ENCODE data around the gene YY1. TPM values are rescaled to one million over a fixed set of nuclear protein-coding genes. Genes with fewer than 3 reads are reported as not detected.

Gene YY1
- polyA plus RNA-seq, 2 of the 4 experiments (the other 2 are of a cell fraction) = 58.4 to 65.8 TPM

GRCh38 chr14:100267990-100268389 is 29.0 kb downstream of the YY1 start:
- ATAC-seq = peak in 1 of 2 experiments; percentile 21; a peak in 1 of 6 replicates
- Histone ChIP-seq H3K27ac (no peak overlapping the region), H3K4me1 (0 out of 3 replicates have a peak, but pooled peaks cover 5% of the 10 kb centered on the region), H3K4me2 (no peak overlapping the region), H3K9me3 (no peaks in the 10 kb centered on the region), H3K4me3 (no peak overlapping the region)
- 93% methylated on average over 7 of the region's 7 CpGs for WGBS (ENCODE audit: missing lambda C conversion rate)
- POLR2A ChIA-PET = no interaction called here
- no peak for FAIRE-seq
- no peak for DNase-seq (ENCODE audit: low read depth in 1 of 2, low spot score in 1 of 2)
- TF ChIP-seq, protein P1, sequence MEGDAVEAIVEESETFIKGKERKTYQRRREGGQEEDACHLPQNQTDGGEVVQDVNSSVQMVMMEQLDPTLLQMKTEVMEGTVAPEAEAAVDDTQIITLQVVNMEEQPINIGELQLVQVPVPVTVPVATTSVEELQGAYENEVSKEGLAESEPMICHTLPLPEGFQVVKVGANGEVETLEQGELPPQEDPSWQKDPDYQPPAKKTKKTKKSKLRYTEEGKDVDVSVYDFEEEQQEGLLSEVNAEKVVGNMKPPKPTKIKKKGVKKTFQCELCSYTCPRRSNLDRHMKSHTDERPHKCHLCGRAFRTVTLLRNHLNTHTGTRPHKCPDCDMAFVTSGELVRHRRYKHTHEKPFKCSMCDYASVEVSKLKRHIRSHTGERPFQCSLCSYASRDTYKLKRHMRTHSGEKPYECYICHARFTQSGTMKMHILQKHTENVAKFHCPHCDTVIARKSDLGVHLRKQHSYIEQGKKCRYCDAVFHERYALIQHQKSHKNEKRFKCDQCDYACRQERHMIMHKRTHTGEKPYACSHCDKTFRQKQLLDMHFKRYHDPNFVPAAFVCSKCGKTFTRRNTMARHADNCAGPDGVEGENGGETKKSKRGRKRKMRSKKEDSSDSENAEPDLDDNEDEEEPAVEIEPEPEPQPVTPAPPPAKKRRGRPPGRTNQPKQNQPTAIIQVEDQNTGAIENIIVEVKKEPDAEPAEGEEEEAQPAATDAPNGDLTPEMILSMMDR (IDR thresholded peaks at IDR 0.05) = no peak
- TF ChIP-seq HEYL (CRISPR knock-in tag; IDR thresholded peaks at IDR 0.05) (no peak), SMC3 (IDR thresholded peaks at IDR 0.05) (no peak), FOSL2 (IDR thresholded peaks at IDR 0.05) (no peak), FOSL2 (CRISPR knock-in tag; IDR thresholded peaks at IDR 0.05) (no peak), HOXB13 (CRISPR knock-in tag; IDR thresholded peaks at IDR 0.05; ENCODE audit: low read depth) (no peak), HDAC2 (IDR thresholded peaks at IDR 0.05) (no peak)
- TF ChIP-seq, protein P2, sequence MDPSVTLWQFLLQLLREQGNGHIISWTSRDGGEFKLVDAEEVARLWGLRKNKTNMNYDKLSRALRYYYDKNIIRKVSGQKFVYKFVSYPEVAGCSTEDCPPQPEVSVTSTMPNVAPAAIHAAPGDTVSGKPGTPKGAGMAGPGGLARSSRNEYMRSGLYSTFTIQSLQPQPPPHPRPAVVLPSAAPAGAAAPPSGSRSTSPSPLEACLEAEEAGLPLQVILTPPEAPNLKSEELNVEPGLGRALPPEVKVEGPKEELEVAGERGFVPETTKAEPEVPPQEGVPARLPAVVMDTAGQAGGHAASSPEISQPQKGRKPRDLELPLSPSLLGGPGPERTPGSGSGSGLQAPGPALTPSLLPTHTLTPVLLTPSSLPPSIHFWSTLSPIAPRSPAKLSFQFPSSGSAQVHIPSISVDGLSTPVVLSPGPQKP (IDR thresholded peaks at IDR 0.05; ENCODE audit: low read depth, low read length) = no peak
- CTCF ChIA-PET = interaction anchor here (1.2 to 2.0 kb wide), 4 partner anchors 10 to 75 kb away, joined by 3 to 11 read pairs (median 6); no protein-coding TSS in a partner anchor

DNA sequence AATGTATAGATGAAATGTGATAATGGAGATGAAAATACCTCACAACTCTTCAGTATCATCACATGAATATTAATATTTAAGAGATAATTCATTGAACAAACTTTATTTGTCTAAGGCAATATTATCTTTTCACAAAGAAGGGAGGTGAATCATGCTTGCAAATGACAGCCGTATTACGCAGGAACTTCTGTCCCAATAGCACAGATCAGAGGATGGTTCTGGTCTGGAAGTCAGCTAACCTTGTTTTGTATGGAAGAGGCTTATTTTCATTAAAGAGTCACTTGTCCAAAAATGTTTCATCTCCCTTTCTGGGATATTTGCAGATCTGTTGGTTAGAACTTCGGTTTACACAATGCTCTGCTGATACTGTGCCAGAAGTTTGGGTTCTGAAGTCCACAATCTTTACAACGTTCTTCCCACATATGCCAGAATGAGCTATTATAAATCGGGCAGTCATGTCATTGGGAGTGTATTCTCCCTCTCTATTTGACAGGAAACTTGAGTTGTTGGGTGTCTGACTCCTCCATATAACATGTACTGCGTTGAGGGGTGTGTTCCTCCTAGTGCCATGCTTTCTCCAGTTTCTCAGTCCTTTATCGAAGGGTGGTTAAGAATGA is 29.8 kb downstream of the YY1 start:
- 68% methylated on average over 7 of the region's 7 CpGs for WGBS (ENCODE audit: missing lambda C conversion rate)
- DNase-seq (ENCODE audit: low read depth in 1 of 2, low spot score in 1 of 2) = no peak
- Histone ChIP-seq H3K4me3 (no peak overlapping the region), H3K9me3 (no peaks in the 10 kb centered on the region), H3K4me1 (0 out of 3 replicates have a peak, but pooled peaks cover 5% of the 10 kb centered on the region), H3K27ac (no peak overlapping the region), H3K4me2 (no peak overlapping the region)
- CTCF ChIA-PET = interaction anchor here (0.8 to 9.6 kb wide), 6 partner anchors 9 to 286 kb away, joined by 3 to 83 read pairs (median 4); no protein-coding TSS in a partner anchor
- no peak for ATAC-seq
- POLR2A ChIA-PET = no interaction called here
- no peak for TF ChIP-seq JUN (IDR thresholded peaks at IDR 0.05)
- no peak for TF ChIP-seq ZSCAN20 (CRISPR knock-in tag; IDR thresholded peaks at IDR 0.05)
- TF ChIP-seq, protein P1 (IDR thresholded peaks at IDR 0.05) = no peak
- TF ChIP-seq EP300 (IDR thresholded peaks at IDR 0.05) = no peak
- TF ChIP-seq MAZ (IDR thresholded peaks at IDR 0.05; ENCODE audit: borderline replicate concordance, low read depth, low read length) = no peak
- TF ChIP-seq FOSB (CRISPR knock-in tag; IDR thresholded peaks at IDR 0.05) = no peak
- TF ChIP-seq ZC3H11A (IDR thresholded peaks at IDR 0.05) = no peak
- no peak for TF ChIP-seq CHD4 (IDR thresholded peaks at IDR 0.05; ENCODE audit: borderline replicate concordance)
- no peak for TF ChIP-seq ATOH8 (CRISPR knock-in tag; IDR thresholded peaks at IDR 0.05; ENCODE audit: low read depth)
- TF ChIP-seq HDAC2 (IDR thresholded peaks at IDR 0.05) = no peak
- no peak for TF ChIP-seq RNF2 (IDR thresholded peaks at IDR 0.05; ENCODE audit: borderline replicate concordance, low read depth)
- no peak for TF ChIP-seq RAD21 (conservative IDR thresholded peaks at IDR 0.05 in 1 of 2, IDR thresholded peaks at IDR 0.05 in 1 of 2)
- no peak for TF ChIP-seq HOXB13 (CRISPR knock-in tag; IDR thresholded peaks at IDR 0.05; ENCODE audit: low read depth)
- TF ChIP-seq HOXA7 (CRISPR knock-in tag; IDR thresholded peaks at IDR 0.05) = no peak
- no peak for TF ChIP-seq POLR2AphosphoS2 (conservative IDR thresholded peaks at IDR 0.05; ENCODE audit: low read length)
- no peak for TF ChIP-seq ZNF302 (CRISPR knock-in tag; IDR thresholded peaks at IDR 0.05)
- no peak for TF ChIP-seq SREBF2 (IDR thresholded peaks at IDR 0.05)
- no peak for FAIRE-seq

Measured in A549 (cell line).